ENCODE measurements around the gene AGTR2. TPM values are rescaled to one million over a fixed set of nuclear protein-coding genes. Genes with fewer than 3 reads are reported as not detected.
"Not testable (repeated sequence)": the region's sequence is repeated elsewhere in the genome, so short reads cannot be mapped to it uniquely, and the experiment has no call there.

AGTR2 gene, protein sequence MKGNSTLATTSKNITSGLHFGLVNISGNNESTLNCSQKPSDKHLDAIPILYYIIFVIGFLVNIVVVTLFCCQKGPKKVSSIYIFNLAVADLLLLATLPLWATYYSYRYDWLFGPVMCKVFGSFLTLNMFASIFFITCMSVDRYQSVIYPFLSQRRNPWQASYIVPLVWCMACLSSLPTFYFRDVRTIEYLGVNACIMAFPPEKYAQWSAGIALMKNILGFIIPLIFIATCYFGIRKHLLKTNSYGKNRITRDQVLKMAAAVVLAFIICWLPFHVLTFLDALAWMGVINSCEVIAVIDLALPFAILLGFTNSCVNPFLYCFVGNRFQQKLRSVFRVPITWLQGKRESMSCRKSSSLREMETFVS
- 0.22 TPM for total RNA-seq
- long read RNA-seq: 0 reads

- intact Hi-C loops (cut with micrococcal nuclease): no loop called here
- ATAC-seq (no peak), DNase-seq (no peak)
Observed at GRCh38 chrX:116170511-116170910, at the start of gene AGTR2. Gene AGTR2, plus strand, starts transcription at chrX:116170744. Its CDS starts 1,537 bp downstream, at chrX:116172281.

GRCh38 chrX:116135277-116135676, 35.3 kb upstream of the AGTR2 start:
- no peak for DNase-seq
- intact Hi-C loops (cut with micrococcal nuclease): no loop called here
- ATAC-seq: no peak

DNA sequence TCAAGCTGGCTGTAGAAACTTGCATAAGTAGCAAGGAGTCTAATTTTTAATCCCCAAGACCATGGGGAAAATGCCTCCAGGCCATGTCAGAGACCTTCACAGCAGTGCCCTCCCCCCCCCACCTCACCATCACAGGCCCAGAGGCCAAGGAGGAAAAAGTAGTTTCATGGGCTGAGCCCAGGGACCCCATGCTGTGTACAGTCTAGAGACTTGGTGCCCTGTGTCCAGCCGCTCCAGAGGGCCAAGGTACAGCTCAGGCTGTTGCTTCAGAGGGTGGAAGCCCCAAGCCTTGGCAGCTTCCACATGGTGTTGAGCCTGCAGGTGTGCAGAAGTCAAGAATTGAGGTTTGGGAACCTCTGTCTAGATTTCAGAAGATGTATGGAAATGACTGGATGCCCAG, 29.3 kb upstream of the AGTR2 start:
- DNase-seq; intact Hi-C loops (cut with micrococcal nuclease); ATAC-seq: not testable (repeated sequence)

- intact Hi-C loops (cut with micrococcal nuclease): no loop called here
- ATAC-seq (no peak), DNase-seq (no peak)
Observed at GRCh38 chrX:116142976-116143375, 27.6 kb upstream of the AGTR2 start.

GRCh38 chrX:116172976-116173375, 2.4 kb downstream of the AGTR2 start:
- no peak for ATAC-seq
- intact Hi-C loops (cut with micrococcal nuclease): no loop called here
- DNase-seq: no peak

- ATAC-seq: no peak
- intact Hi-C loops (cut with micrococcal nuclease): no loop called here
- DNase-seq: no peak
Observed at GRCh38 chrX:116181300-116181699, 10.8 kb downstream of the AGTR2 start.

GRCh38 chrX:116185163-116185562, 14.6 kb downstream of the AGTR2 start:
- ATAC-seq (no peak), DNase-seq (no peak)
- intact Hi-C loops (cut with micrococcal nuclease): no loop called here

DNA sequence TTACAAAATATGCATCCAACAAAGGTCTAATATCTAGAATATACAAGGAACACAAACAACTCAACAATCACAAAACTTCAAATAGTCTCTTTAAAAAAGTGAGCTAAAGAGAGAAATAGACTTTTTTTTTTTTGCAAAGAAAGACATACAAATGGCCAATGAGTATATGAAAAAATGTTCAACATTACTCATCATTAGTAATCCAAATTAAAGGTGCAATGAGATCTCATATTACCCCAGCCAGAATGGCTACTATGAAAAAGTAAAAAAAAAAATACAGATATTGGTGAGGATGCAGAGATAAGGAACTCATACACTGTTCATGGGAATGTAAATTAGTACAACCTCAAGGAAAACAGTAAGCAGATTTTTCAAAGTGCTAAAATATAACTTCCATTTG, 24.1 kb downstream of the AGTR2 start:
- ATAC-seq (no peak), DNase-seq (no peak)
- intact Hi-C loops (cut with micrococcal nuclease): no loop called here

- DNase-seq: no peak
- no peak for ATAC-seq
- intact Hi-C loops (cut with micrococcal nuclease): no loop called here
Observed at GRCh38 chrX:116198235-116198634, 27.7 kb downstream of the AGTR2 start.

- intact Hi-C loops (cut with micrococcal nuclease): no loop called here
- ATAC-seq (no peak), DNase-seq (no peak)
Observed at GRCh38 chrX:116198810-116199209, 28.3 kb downstream of the AGTR2 start.

DNA sequence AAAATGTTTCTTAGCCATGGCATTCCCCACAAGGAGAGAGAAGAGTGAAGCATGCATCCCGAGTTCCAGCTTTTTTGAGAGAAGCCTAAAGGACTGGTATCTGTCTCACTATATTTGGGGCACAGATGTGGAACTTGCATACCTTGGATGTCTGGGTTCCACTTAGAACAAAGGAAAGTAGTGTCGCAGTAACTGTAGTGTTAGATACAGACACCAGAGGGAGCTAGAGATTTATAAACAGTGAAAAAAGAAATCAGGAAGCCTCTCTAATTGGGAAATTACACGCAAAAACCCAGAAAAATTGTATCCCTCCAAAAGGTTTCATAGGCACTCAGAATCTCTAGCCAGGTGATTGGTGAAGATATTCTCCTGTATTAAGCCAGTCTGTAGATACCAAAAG, 34.4 kb downstream of the AGTR2 start:
- intact Hi-C loops (cut with micrococcal nuclease): no loop called here
- DNase-seq (no peak), ATAC-seq (no peak)

- ATAC-seq (no peak), DNase-seq (no peak)
- intact Hi-C loops (cut with micrococcal nuclease): no loop called here
Observed at GRCh38 chrX:116213262-116213661, 42.7 kb downstream of the AGTR2 start.

GRCh38 chrX:116217080-116217479, 46.5 kb downstream of the AGTR2 start:
- DNase-seq; ATAC-seq; intact Hi-C loops (cut with micrococcal nuclease): not testable (repeated sequence)
